DOHH2 (cell line): ENCODE results near the gene INHBC.

ENCODE experiments used
- H3F3A ChIP-seq: fragments of 200-600 bp; sonication (generic), shearing (Covaris generic); 2 replicates; pipeline ENCODE4 v1.6.0; 2016; ENCODE audit warnings: antibody characterized with exemption, mild to moderate bottlenecking; ENCODE audit not compliant: control insufficient read depth, insufficient read depth
- H3K27ac ChIP-seq: fragments of 200-600 bp; sonication (generic); 2 replicates; pipeline ENCODE4 v1.5.1; 2014; ENCODE audit warnings: low read depth, mild to moderate bottlenecking, low read length, moderate library complexity
- H3K27me3 ChIP-seq: fragments of 200-600 bp; sonication (generic); 2 replicates; pipeline ENCODE4 v1.6.1; 2014; ENCODE audit warnings: mild to moderate bottlenecking, low read length, mixed read lengths; ENCODE audit not compliant: control insufficient read depth
- H3K36me3 ChIP-seq: fragments of 200-600 bp; sonication (generic); 2 replicates; pipeline ENCODE4 v1.6.1; 2014; ENCODE audit warnings: mild to moderate bottlenecking, low read length, moderate library complexity, mixed read lengths; ENCODE audit not compliant: control insufficient read depth
- H3K4me1 ChIP-seq: fragments of 200-600 bp; sonication (generic); 2 replicates; pipeline ENCODE4 v1.6.1; 2014; ENCODE audit warnings: mild to moderate bottlenecking, low read length, mixed read lengths; ENCODE audit not compliant: control insufficient read depth
- H3K4me2 ChIP-seq: fragments of 200-600 bp; sonication (generic); 2 replicates; pipeline ENCODE4 v1.6.0; 2014; ENCODE audit warnings: mild to moderate bottlenecking, low read length, moderate library complexity
- H3K4me3 ChIP-seq: fragments of 200-600 bp; sonication (generic); 2 replicates; pipeline ENCODE4 v1.5.1; 2014; ENCODE audit warnings: mild to moderate bottlenecking, low read length, mixed read lengths
- H3K79me2 ChIP-seq: fragments of 200-600 bp; sonication (generic); 2 replicates; pipeline ENCODE4 v1.6.1; 2014; ENCODE audit warnings: mild to moderate bottlenecking, low read length, mixed read lengths; ENCODE audit not compliant: control insufficient read depth
- H3K9me2 ChIP-seq: fragments of 200-600 bp; sonication (generic); replicated peaks from 2 replicates; pipeline ENCODE4 v1.6.1; 2014; ENCODE audit warnings: mild to moderate bottlenecking, low read length, mixed read lengths; ENCODE audit not compliant: control insufficient read depth
- H3K9me3 ChIP-seq: fragments of 200-600 bp; sonication (generic); 2 replicates; pipeline ENCODE4 v1.6.1; 2014; ENCODE audit warnings: antibody characterized with exemption, low read length, mixed read lengths; ENCODE audit not compliant: control insufficient read depth, insufficient read depth
- H4K20me1 ChIP-seq: fragments of 200-600 bp; sonication (generic); 2 replicates; pipeline ENCODE4 v1.6.0; 2014; ENCODE audit warnings: low read depth, mild to moderate bottlenecking, antibody characterized with exemption, low read length, moderate library complexity; ENCODE audit not compliant: control insufficient read depth, insufficient read depth
- EZH2phosphoT487 ChIP-seq: fragments of 200-600 bp; sonication (generic); IDR thresholded peaks from 2 replicates; pipeline ENCODE4 v1.6.1; 2017; ENCODE audit warnings: borderline replicate concordance, mild to moderate bottlenecking, antibody characterized with exemption, low read length, moderate library complexity, mixed read lengths
- TF ChIP-seq, protein P1 (sequence below): fragments of 200-600 bp; sonication (generic); IDR thresholded peaks from one replicate; pipeline ENCODE4 v1.5.1; 2014; ENCODE audit warnings: antibody characterized with exemption, mild to moderate bottlenecking, low read depth, low read length; ENCODE audit not compliant: poor library complexity, severe bottlenecking

The INHBC gene

GRCh38 chr12:57467212-57467874 is 32.8 kb downstream of the INHBC start:
- Histone ChIP-seq H3K36me3 (peaks cover 21% of the 10 kb centered on the region; the same call in 1 of the 2 replicates), H3K27me3 (no peaks in the 10 kb centered on the region), H3K79me2 (no peaks in the 10 kb centered on the region), H3K4me1 (peaks cover 24% of the 10 kb centered on the region), H3F3A (0 out of 2 replicates have a peak, but pooled peaks cover 3% of the 10 kb centered on the region), H3K4me3 (no peak overlapping the region), H3K27ac (no peak overlapping the region), H3K9me2 (no peaks in the 10 kb centered on the region), H3K9me3 (no peaks in the 10 kb centered on the region), H4K20me1 (no peaks in the 10 kb centered on the region), H3K4me2 (peak overlapping the region; percentile 3)
- no peak for TF ChIP-seq EZH2phosphoT487
- TF ChIP-seq, protein P1, sequence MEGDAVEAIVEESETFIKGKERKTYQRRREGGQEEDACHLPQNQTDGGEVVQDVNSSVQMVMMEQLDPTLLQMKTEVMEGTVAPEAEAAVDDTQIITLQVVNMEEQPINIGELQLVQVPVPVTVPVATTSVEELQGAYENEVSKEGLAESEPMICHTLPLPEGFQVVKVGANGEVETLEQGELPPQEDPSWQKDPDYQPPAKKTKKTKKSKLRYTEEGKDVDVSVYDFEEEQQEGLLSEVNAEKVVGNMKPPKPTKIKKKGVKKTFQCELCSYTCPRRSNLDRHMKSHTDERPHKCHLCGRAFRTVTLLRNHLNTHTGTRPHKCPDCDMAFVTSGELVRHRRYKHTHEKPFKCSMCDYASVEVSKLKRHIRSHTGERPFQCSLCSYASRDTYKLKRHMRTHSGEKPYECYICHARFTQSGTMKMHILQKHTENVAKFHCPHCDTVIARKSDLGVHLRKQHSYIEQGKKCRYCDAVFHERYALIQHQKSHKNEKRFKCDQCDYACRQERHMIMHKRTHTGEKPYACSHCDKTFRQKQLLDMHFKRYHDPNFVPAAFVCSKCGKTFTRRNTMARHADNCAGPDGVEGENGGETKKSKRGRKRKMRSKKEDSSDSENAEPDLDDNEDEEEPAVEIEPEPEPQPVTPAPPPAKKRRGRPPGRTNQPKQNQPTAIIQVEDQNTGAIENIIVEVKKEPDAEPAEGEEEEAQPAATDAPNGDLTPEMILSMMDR, result no peak

DNA sequence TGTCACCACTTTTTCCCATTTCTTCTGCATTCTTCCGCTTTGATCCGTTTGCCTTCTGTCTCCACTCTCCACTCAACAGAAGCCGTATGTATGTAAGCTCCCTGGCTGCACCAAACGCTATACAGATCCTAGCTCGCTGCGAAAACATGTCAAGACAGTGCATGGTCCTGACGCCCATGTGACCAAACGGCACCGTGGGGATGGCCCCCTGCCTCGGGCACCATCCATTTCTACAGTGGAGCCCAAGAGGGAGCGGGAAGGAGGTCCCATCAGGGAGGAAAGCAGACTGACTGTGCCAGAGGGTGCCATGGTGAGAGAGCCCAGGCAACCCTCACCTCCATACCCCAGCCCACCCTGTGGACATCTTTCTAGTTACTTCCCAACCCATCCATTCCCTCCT is 33.3 kb downstream of the INHBC start:
- Histone ChIP-seq H3K9me3 (no peaks in the 10 kb centered on the region), H3K4me2 (peak overlapping the region; percentile 3), H4K20me1 (no peaks in the 10 kb centered on the region), H3K27me3 (no peaks in the 10 kb centered on the region), H3K27ac (no peak overlapping the region), H3K4me1 (peaks cover 19% of the 10 kb centered on the region), H3K4me3 (no peak overlapping the region), H3K36me3 (peaks cover 27% of the 10 kb centered on the region; the same call in 1 of the 2 replicates), H3F3A (0 out of 2 replicates have a peak, but pooled peaks cover 3% of the 10 kb centered on the region), H3K9me2 (no peaks in the 10 kb centered on the region), H3K79me2 (no peaks in the 10 kb centered on the region)
- no peak for TF ChIP-seq EZH2phosphoT487
- TF ChIP-seq, protein P1, result no peak

DNA sequence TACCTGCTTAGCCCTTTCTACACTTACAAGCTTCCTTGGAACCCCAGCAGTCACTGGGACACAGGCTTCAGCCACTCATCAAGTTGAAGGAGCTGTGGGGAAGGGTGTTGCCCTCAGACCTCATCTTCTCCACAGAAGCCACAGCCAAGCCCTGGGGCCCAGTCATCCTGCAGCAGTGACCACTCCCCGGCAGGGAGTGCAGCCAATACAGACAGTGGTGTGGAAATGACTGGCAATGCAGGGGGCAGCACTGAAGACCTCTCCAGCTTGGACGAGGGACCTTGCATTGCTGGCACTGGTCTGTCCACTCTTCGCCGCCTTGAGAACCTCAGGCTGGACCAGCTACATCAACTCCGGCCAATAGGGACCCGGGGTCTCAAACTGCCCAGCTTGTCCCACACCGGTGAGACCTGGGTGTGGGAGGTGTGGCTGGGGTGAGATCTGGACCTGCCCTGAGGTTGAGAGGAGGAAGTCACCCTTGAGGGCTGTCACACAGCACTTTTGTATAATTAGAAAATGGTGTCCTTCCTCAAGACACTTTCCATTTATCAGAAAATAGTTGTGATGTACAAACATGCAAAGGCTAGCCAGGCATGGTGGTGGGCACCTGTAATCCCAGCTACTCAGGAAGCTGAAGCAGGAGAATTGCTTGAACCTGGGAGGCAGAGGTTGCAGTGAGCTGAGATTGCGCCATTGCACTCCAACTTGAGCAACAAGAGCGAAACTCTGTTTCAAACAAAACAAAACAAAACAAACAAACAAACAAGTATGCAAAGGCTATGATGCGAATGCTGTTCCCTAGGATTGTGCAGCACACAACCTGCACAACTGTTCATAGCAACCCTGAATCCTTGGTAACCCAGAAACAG is 34.9 kb downstream of the INHBC start:
- Histone ChIP-seq H3K79me2 (no peaks in the 10 kb centered on the region), H3K4me3 (no peak overlapping the region), H3K4me1 (peaks cover 16% of the 10 kb centered on the region), H3K27me3 (no peaks in the 10 kb centered on the region), H3F3A (0 out of 2 replicates have a peak, but pooled peaks cover 3% of the 10 kb centered on the region), H3K9me3 (no peaks in the 10 kb centered on the region), H3K36me3 (peaks cover 39% of the 10 kb centered on the region; the same call in 1 of the 2 replicates), H3K4me2 (no peak overlapping the region), H4K20me1 (no peaks in the 10 kb centered on the region), H3K9me2 (no peaks in the 10 kb centered on the region), H3K27ac (no peak overlapping the region)
- TF ChIP-seq, protein P1, result no peak
- no peak for TF ChIP-seq EZH2phosphoT487
